ENCODE data around the gene ELL2.
"Not testable (repeated sequence)": the region's sequence is repeated elsewhere in the genome, so short reads cannot be mapped to it uniquely, and the experiment has no call there.

DNA sequence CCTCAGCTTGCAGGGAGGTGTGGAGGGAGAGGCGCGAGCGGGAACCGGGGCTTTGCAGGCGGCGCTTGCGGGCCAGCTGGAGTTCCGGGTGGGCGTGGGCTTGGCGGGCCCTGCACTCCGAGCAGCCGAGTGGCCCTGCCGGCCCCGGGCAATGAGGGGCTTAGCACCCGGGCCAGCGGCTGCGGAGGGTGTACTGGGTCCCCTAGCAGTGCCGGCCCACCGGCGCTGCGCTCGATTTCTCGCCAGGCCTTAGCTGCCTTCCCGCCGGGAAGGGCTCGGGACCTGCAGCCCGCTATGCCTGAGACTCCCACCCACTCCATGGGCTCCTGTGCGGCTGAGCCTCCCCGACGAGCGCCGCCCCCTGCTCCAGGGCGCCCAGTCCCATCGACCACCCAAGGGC is 110.5 kb downstream of the ELL2 start:
- TF ChIP-seq, protein P1, sequence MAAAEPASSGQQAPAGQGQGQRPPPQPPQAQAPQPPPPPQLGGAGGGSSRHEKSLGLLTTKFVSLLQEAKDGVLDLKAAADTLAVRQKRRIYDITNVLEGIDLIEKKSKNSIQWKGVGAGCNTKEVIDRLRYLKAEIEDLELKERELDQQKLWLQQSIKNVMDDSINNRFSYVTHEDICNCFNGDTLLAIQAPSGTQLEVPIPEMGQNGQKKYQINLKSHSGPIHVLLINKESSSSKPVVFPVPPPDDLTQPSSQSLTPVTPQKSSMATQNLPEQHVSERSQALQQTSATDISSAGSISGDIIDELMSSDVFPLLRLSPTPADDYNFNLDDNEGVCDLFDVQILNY (CRISPR knock-in tag; IDR thresholded peaks at IDR 0.05), result not testable (repeated sequence)
- TF ChIP-seq, protein P2, sequence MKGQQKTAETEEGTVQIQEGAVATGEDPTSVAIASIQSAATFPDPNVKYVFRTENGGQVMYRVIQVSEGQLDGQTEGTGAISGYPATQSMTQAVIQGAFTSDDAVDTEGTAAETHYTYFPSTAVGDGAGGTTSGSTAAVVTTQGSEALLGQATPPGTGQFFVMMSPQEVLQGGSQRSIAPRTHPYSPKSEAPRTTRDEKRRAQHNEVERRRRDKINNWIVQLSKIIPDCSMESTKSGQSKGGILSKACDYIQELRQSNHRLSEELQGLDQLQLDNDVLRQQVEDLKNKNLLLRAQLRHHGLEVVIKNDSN (CRISPR knock-in tag; IDR thresholded peaks at IDR 0.05), result not testable (repeated sequence)
- TF ChIP-seq TEAD1 (CRISPR knock-in tag; IDR thresholded peaks at IDR 0.05); CREB1 (CRISPR knock-in tag; IDR thresholded peaks at IDR 0.05); ZNF263 (CRISPR knock-in tag; IDR thresholded peaks at IDR 0.05; ENCODE audit: low read depth); ZNF232 (CRISPR knock-in tag; IDR thresholded peaks at IDR 0.05); ZBTB43 (CRISPR knock-in tag; IDR thresholded peaks at IDR 0.05); NR3C1 (CRISPR knock-in tag; conservative IDR thresholded peaks at IDR 0.05; ENCODE audit: low read depth); TEAD4 (CRISPR knock-in tag; IDR thresholded peaks at IDR 0.05); NFE2L1 (CRISPR knock-in tag; IDR thresholded peaks at IDR 0.05); SP1 (CRISPR knock-in tag; conservative IDR thresholded peaks at IDR 0.05); NR1H2 (CRISPR knock-in tag; IDR thresholded peaks at IDR 0.05); ZNF317 (CRISPR knock-in tag; IDR thresholded peaks at IDR 0.05; ENCODE audit: borderline replicate concordance, low read depth): not testable (repeated sequence)
- TF ChIP-seq, protein P3, sequence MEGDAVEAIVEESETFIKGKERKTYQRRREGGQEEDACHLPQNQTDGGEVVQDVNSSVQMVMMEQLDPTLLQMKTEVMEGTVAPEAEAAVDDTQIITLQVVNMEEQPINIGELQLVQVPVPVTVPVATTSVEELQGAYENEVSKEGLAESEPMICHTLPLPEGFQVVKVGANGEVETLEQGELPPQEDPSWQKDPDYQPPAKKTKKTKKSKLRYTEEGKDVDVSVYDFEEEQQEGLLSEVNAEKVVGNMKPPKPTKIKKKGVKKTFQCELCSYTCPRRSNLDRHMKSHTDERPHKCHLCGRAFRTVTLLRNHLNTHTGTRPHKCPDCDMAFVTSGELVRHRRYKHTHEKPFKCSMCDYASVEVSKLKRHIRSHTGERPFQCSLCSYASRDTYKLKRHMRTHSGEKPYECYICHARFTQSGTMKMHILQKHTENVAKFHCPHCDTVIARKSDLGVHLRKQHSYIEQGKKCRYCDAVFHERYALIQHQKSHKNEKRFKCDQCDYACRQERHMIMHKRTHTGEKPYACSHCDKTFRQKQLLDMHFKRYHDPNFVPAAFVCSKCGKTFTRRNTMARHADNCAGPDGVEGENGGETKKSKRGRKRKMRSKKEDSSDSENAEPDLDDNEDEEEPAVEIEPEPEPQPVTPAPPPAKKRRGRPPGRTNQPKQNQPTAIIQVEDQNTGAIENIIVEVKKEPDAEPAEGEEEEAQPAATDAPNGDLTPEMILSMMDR (IDR thresholded peaks at IDR 0.05), result not testable (repeated sequence)
